Naive B cell (primary cell): ENCODE data around the gene GLG1. TPM values are rescaled to one million over a fixed set of nuclear protein-coding genes. Genes with fewer than 3 reads are reported as not detected.

Source experiments
- ATAC-seq, 2 donors: fragments of 150-1000 bp; cut with Tn5 transposase; 2 replicates each; pipeline ENCODE4 v1.10.0; 2021; ENCODE audit warnings: low read depth in 2 of 2, mild to moderate bottlenecking in 2 of 2, moderate library complexity in 2 of 2
- DNase-seq: peaks from one replicate; pipeline ENCODE4 v3.0.0; 2022
- H3K27ac Mint-ChIP-seq, 6 donors: one replicate each; pipeline ENCODE4 v1.8.0; 2020 to 2022; ENCODE audit warnings: mild to moderate bottlenecking in 6 of 6, mixed read lengths in 6 of 6, moderate library complexity in 5 of 6, inconsistent platforms in 2 of 6
- H3K27me3 Mint-ChIP-seq, 3 donors: one replicate each; pipeline ENCODE4 v1.8.0; 2021 to 2022; ENCODE audit warnings: mixed read lengths in 3 of 3, mild to moderate bottlenecking in 1 of 3
- H3K36me3 Mint-ChIP-seq, 2 donors: one replicate each; pipeline ENCODE4 v1.8.0; 2020 to 2022; ENCODE audit warnings: mixed read lengths in 2 of 2, inconsistent platforms in 1 of 2, mild to moderate bottlenecking in 1 of 2
- H3K4me1 Mint-ChIP-seq, 3 donors: one replicate each; pipeline ENCODE4 v1.8.0; 2020 to 2022; ENCODE audit warnings: mixed read lengths in 3 of 3, inconsistent platforms in 1 of 3, mild to moderate bottlenecking in 1 of 3, moderate library complexity in 1 of 3
- H3K4me3 Mint-ChIP-seq, 8 donors: one replicate each; pipeline ENCODE4 v1.8.0; 2020 to 2022; ENCODE audit warnings: mild to moderate bottlenecking in 8 of 8, mixed read lengths in 8 of 8, moderate library complexity in 8 of 8, inconsistent platforms in 2 of 8
- H3K9me3 Mint-ChIP-seq, 7 donors: one replicate each; pipeline ENCODE4 v1.8.0; 2020 to 2022; ENCODE audit warnings: mixed read lengths in 7 of 7, mild to moderate bottlenecking in 5 of 7, inconsistent platforms in 2 of 7, moderate library complexity in 1 of 7
- polyA plus RNA-seq, 6 donors: library from polyadenylated mRNA; unstranded; fragments of 300-500 nt; fragmentation: Illumina TruSeq; gene quantifications; one replicate each; pipeline ENCODE4 v1.2.3, GENCODE V29; 2021; ENCODE audit warnings: low read depth in 6 of 6

The GLG1 gene
- polyA plus RNA-seq, 6 donors from 2014 or later: 71.4 to 112 (median 94.1) TPM

- peaks cover 8 to 23% (median 11%) of the 10 kb centered on the region in 3 donors for H3K4me1 Mint-ChIP-seq
- no peaks in the 10 kb centered on the region for H3K9me3 Mint-ChIP-seq
- peaks cover 23 to 24% of the 10 kb centered on the region in 2 donors for H3K36me3 Mint-ChIP-seq
- H3K4me3 Mint-ChIP-seq: no peak overlapping the region
- ATAC-seq (no peak), DNase-seq (no peak)
- peak overlapping the region in 4 of 6 donors; percentile 13 to 88 (median 73) for H3K27ac Mint-ChIP-seq
- H3K27me3 Mint-ChIP-seq: no peaks in the 10 kb centered on the region
These were observed 141.6 kb downstream of the GLG1 start for GRCh38 chr16:74465281-74465680.

GRCh38 chr16:74463888-74464287, 143.0 kb downstream of the GLG1 start:
- H3K27ac Mint-ChIP-seq: peak overlapping the region; percentile 34 to 89 (median 74)

GRCh38 chr16:74462361-74462760, 144.6 kb downstream of the GLG1 start:
- no peak overlapping the region for H3K4me3 Mint-ChIP-seq
- H3K4me1 Mint-ChIP-seq: peaks cover 8 to 23% (median 11%) of the 10 kb centered on the region in 3 donors
- peak overlapping the region in 1 of 6 donors; percentile 76 for H3K27ac Mint-ChIP-seq
- no peaks in the 10 kb centered on the region for H3K27me3 Mint-ChIP-seq
- DNase-seq (no peak), ATAC-seq (no peak)
- H3K9me3 Mint-ChIP-seq: no peaks in the 10 kb centered on the region
- H3K36me3 Mint-ChIP-seq: peaks cover 34% of the 10 kb centered on the region in 2 donors

More at GRCh38 chr16:74463888-74464287, 143.0 kb downstream of the GLG1 start:
- H3K9me3 Mint-ChIP-seq: no peaks in the 10 kb centered on the region
- ATAC-seq (peak; percentile 99 to 100), DNase-seq (peak; percentile 60)
- H3K27me3 Mint-ChIP-seq: no peaks in the 10 kb centered on the region
- H3K4me3 Mint-ChIP-seq: peak overlapping the region in 2 of 8 donors; percentile 2 to 29
- H3K36me3 Mint-ChIP-seq: peaks cover 25 to 31% of the 10 kb centered on the region in 2 donors
- peaks cover 8 to 23% (median 11%) of the 10 kb centered on the region in 3 donors for H3K4me1 Mint-ChIP-seq

- no peaks in the 10 kb centered on the region for H3K27me3 Mint-ChIP-seq
- no peak overlapping the region for H3K4me3 Mint-ChIP-seq
- DNase-seq: no peak
- no peaks in the 10 kb centered on the region for H3K9me3 Mint-ChIP-seq
- peak overlapping the region in 2 of 6 donors; percentile 54 to 74 for H3K27ac Mint-ChIP-seq
- ATAC-seq: no peak
- H3K36me3 Mint-ChIP-seq: peaks cover 30% of the 10 kb centered on the region in 2 donors
- peaks cover 8 to 23% (median 11%) of the 10 kb centered on the region in 3 donors for H3K4me1 Mint-ChIP-seq
These were observed 145.1 kb downstream of the GLG1 start for GRCh38 chr16:74461826-74462225.

- no peak overlapping the region for H3K27ac Mint-ChIP-seq
- H3K36me3 Mint-ChIP-seq: peaks cover 32 to 37% of the 10 kb centered on the region in 2 donors
These were observed 146.4 kb downstream of the GLG1 start for GRCh38 chr16:74460542-74460941.

DNA sequence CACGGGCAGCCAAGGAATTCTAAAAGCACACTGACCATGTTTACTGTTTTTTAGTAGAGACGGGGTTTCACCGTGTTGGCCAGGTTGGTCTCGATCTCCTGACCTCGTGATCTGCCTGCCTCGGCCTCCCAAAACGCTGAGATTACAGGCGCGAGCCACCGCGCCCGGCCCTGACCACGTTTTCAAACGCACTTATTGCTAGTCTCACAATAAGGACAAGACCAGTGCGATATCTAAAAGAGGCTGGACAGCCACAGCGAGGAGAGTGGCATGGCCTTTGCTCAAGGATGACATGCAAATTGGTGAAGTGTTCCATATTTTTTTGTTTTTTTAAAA, 150.7 kb downstream of the GLG1 start:
- DNase-seq (no peak), ATAC-seq (no peak)
- Mint-ChIP-seq H3K27ac (peak overlapping the region in 1 of 6 donors; percentile 31), H3K27me3 (no peaks in the 10 kb centered on the region), H3K4me3 (no peak overlapping the region), H3K9me3 (no peaks in the 10 kb centered on the region), H3K4me1 (peaks cover 15 to 18% (median 18%) of the 10 kb centered on the region in 3 donors), H3K36me3 (peaks cover 49 to 50% of the 10 kb centered on the region in 2 donors)

More at GRCh38 chr16:74460542-74460941, 146.4 kb downstream of the GLG1 start:
- DNase-seq (no peak), ATAC-seq (no peak)
- H3K4me3 Mint-ChIP-seq: no peak overlapping the region
- peaks cover 8 to 21% (median 11%) of the 10 kb centered on the region in 3 donors for H3K4me1 Mint-ChIP-seq
- H3K27me3 Mint-ChIP-seq: no peaks in the 10 kb centered on the region
- H3K9me3 Mint-ChIP-seq: no peaks in the 10 kb centered on the region

GRCh38 chr16:74455619-74456289, 151.2 kb downstream of the GLG1 start:
- ATAC-seq (no peak), DNase-seq (no peak)
- Mint-ChIP-seq H3K9me3 (no peaks in the 10 kb centered on the region), H3K27ac (peak overlapping the region in 2 of 6 donors; percentile 15 to 31), H3K27me3 (no peaks in the 10 kb centered on the region), H3K36me3 (peaks cover 49 to 50% of the 10 kb centered on the region in 2 donors), H3K4me3 (no peak overlapping the region), H3K4me1 (peaks cover 15 to 18% (median 18%) of the 10 kb centered on the region in 3 donors)

- Mint-ChIP-seq H3K4me1 (peaks cover 15 to 18% (median 18%) of the 10 kb centered on the region in 3 donors), H3K9me3 (no peaks in the 10 kb centered on the region), H3K27ac (peak overlapping the region in 5 of 6 donors; percentile 9 to 96 (median 76)), H3K36me3 (peaks cover 49 to 50% of the 10 kb centered on the region in 2 donors), H3K4me3 (no peak overlapping the region), H3K27me3 (no peaks in the 10 kb centered on the region)
- DNase-seq: no peak
- no peak for ATAC-seq
These were observed 151.7 kb downstream of the GLG1 start for GRCh38 chr16:74455213-74455612.

DNA sequence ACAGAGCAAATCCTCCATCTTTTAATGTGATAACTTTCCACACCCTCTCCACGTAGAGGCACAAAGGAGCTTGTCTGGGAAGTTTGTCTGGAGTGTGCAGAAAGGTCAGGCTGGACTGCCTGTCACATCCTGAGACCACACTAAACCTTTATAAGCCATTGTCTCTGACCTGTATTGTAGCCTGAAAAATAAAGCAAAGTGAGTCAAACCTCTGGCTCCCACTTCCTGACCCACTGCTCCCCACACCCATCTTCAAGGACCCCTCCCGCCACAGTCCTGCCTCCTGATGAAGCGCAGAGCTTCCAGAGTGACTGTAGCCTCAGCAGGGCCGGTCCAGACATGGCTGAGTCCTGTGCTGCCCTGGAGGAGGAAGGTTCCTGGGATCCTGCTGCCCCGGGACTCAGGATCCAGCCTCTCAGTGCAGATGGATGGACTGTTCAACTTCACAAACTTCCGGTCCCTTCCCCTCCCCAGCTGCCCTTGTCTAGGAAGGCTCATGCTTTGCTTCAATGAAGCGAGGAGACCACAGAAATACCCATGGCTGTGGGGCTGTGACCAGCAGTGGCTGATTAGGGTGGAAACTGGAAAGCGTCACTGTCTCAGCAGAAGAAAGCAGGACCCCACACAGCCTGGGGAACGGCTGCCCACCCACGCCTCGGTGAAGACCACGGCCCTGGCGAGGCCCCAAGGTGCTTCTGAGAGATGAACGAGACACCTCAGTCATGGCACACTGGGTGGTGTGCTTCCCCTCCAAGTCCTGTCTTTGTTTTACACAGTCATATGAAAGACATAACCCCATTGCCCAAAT, 154.8 kb downstream of the GLG1 start:
- H3K4me1 Mint-ChIP-seq: peaks cover 15 to 18% (median 18%) of the 10 kb centered on the region in 3 donors
- H3K27ac Mint-ChIP-seq: peak overlapping the region; percentile 20 to 89 (median 59)
- H3K4me3 Mint-ChIP-seq: no peak overlapping the region
- no peaks in the 10 kb centered on the region for H3K27me3 Mint-ChIP-seq
- peaks cover 33 to 41% of the 10 kb centered on the region in 2 donors for H3K36me3 Mint-ChIP-seq
- DNase-seq (no peak), ATAC-seq (peak; percentile 44 to 69)
- no peaks in the 10 kb centered on the region for H3K9me3 Mint-ChIP-seq

DNA sequence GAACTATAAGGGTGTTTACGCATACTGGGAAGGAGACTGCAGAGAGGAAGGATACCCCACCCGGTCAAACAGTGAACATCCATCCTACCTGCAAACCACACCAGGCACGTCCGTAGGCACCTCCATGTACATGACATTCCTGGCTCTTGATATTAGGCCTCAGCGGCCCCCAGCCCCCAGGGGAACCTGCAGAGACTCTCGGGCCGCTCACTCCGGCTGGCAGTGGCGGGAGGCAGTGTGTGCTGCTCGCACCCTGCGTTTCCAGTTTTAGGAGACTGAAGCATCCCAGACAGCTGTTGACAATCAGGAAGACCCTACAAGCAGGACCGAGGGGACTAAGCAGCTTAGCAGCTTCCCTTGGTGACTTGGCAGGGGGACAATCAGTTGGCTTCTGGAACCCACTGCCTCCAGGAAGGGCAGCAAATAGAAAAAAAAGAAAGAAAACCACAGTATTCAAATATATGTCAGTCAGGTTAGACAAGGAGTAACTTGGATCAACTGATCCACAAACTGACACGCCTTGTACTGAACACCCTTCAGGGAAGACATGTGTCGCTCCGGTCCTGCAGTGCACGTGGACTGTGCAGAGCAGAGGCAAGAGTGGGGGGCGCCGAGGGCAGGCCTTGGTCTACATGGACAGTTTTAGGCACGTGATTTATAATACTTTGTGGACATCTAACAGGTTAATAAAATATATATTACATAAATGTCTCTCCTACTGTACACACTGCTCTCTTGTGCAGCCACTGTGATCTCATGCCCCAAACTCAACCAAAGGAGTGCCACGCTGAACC, 155.8 kb downstream of the GLG1 start:
- H3K27me3 Mint-ChIP-seq: no peaks in the 10 kb centered on the region
- H3K9me3 Mint-ChIP-seq: no peaks in the 10 kb centered on the region
- peak overlapping the region in 1 of 8 donors; percentile 45 for H3K4me3 Mint-ChIP-seq
- H3K36me3 Mint-ChIP-seq: peaks cover 33 to 40% of the 10 kb centered on the region in 2 donors
- ATAC-seq (no peak), DNase-seq (no peak)
- H3K27ac Mint-ChIP-seq: peak overlapping the region in 3 of 6 donors; percentile 29 to 74 (median 52)
- peaks cover 15 to 18% (median 18%) of the 10 kb centered on the region in 3 donors for H3K4me1 Mint-ChIP-seq

- peaks cover 15 to 18% (median 18%) of the 10 kb centered on the region in 3 donors for H3K4me1 Mint-ChIP-seq
These were observed 156.7 kb downstream of the GLG1 start for GRCh38 chr16:74450236-74450635.

DNA sequence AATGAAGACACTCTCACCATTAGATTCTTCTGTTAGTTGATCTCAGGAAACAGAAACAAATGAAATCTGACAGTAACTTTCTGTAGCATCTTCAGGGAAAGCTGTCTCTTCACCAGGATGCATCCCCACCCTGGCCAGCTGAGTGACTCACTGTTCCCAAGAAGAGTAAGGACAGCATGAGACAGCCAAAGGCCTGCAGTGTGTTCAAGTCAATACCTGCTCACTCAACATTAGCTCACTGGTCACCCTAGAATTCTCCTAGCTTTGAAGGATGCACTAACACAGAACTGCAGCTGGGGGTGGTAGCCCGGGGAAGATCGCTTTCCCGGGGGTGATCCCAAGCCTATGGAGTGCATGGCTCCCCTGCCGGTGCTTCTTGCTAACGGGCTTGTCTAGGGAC, 157.4 kb downstream of the GLG1 start:
- Mint-ChIP-seq H3K36me3 (peaks cover 19 to 27% of the 10 kb centered on the region in 2 donors), H3K4me3 (no peak overlapping the region), H3K27me3 (no peaks in the 10 kb centered on the region), H3K4me1 (peaks cover 15 to 18% (median 18%) of the 10 kb centered on the region in 3 donors), H3K27ac (peak overlapping the region in 3 of 6 donors; percentile 40 to 66 (median 45)), H3K9me3 (no peaks in the 10 kb centered on the region)
- ATAC-seq (no peak), DNase-seq (no peak)

More at GRCh38 chr16:74450236-74450635, 156.7 kb downstream of the GLG1 start:
- Mint-ChIP-seq H3K36me3 (peaks cover 24 to 30% of the 10 kb centered on the region in 2 donors), H3K4me3 (no peak overlapping the region), H3K9me3 (no peaks in the 10 kb centered on the region), H3K27me3 (no peaks in the 10 kb centered on the region), H3K27ac (no peak overlapping the region)
- DNase-seq (no peak), ATAC-seq (no peak)

DNA sequence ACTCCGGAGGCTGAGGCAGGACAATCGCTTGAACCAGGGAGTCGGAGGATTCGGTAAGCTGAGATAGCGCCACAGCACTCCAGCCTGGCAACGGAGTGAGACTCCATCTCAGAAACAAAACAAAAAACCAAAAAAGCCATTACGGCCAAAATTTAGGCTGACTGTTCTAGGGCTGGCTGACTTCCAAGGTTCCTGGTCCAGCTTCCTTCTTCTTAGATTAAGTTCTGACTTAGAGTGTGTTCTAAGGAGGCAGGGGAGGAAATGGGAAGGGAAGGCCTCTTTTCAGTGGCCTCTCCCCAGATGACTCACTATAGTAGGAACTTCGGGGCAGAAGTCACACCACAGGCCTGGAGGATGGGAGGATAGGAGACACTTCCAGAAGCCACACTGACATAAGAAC, 157.9 kb downstream of the GLG1 start:
- H3K27ac Mint-ChIP-seq: peak overlapping the region in 3 of 6 donors; percentile 45 to 66 (median 47)
- no peaks in the 10 kb centered on the region for H3K9me3 Mint-ChIP-seq
- H3K4me3 Mint-ChIP-seq: no peak overlapping the region
- DNase-seq (no peak), ATAC-seq (no peak)
- H3K36me3 Mint-ChIP-seq: peaks cover 19 to 27% of the 10 kb centered on the region in 2 donors
- H3K4me1 Mint-ChIP-seq: peaks cover 15 to 18% (median 18%) of the 10 kb centered on the region in 3 donors
- no peaks in the 10 kb centered on the region for H3K27me3 Mint-ChIP-seq
